Measurements from ENCODE around the gene SEPTIN12. TPM values are rescaled to one million over a fixed set of nuclear protein-coding genes. Genes with fewer than 3 reads are reported as not detected.
"Not testable (repeated sequence)": the region's sequence is repeated elsewhere in the genome, so short reads cannot be mapped to it uniquely, and the experiment has no call there.

SEPTIN12 gene
- total and polyA plus RNA-seq, 7 donors, result 0.41 TPM; not detected in 6

- Histone ChIP-seq H3K27ac (no peak overlapping the region), H3K4me1 (no peaks in the 10 kb centered on the region), H3K9me3 (no peaks in the 10 kb centered on the region), H3K27me3 (ENCODE audit: insufficient read depth in 3 of 3, low read length in 2 of 3) (no peaks in the 10 kb centered on the region), H3K4me3 (no peak overlapping the region), H3K36me3 (ENCODE audit: insufficient read depth in 1 of 2, low read depth in 1 of 2) (no peaks in the 10 kb centered on the region)
- DNase-seq (no peak), ATAC-seq (peak in 1 of 4 donors; percentile 18)
- intact Hi-C loops (cut with DNase I), result no loop called here
- WGBS, 3 donors, result 92 to 96% (median 96%) methylated on average over 8 of the region's 8 CpGs
- no peak for TF ChIP-seq CTCF (IDR thresholded peaks at IDR 0.05)
Measured at GRCh38 chr16:4787068-4787467, 1.1 kb downstream of the SEPTIN12 start.

- ATAC-seq (no peak), DNase-seq (no peak)
- H3K27me3 ChIP-seq (ENCODE audit: insufficient read depth in 3 of 3, low read length in 2 of 3), result no peaks in the 10 kb centered on the region
- no peak overlapping the region for H3K4me3 ChIP-seq
- intact Hi-C loops (cut with DNase I), result no loop called here
- no peaks in the 10 kb centered on the region for H3K9me3 ChIP-seq
- 89 to 90% (median 89%) methylated on average over 21 to 23 of the region's 23 CpGs for WGBS, 3 donors
- no peaks in the 10 kb centered on the region for H3K4me1 ChIP-seq
- TF ChIP-seq CTCF (IDR thresholded peaks at IDR 0.05), result no peak
- H3K27ac ChIP-seq, result no peak overlapping the region
- no peaks in the 10 kb centered on the region for H3K36me3 ChIP-seq (ENCODE audit: insufficient read depth in 1 of 2, low read depth in 1 of 2)
Measured at GRCh38 chr16:4785758-4786433, 2.2 kb downstream of the SEPTIN12 start.

GRCh38 chr16:4784444-4784987, 3.6 kb downstream of the SEPTIN12 start:
- H3K27me3 ChIP-seq (ENCODE audit: insufficient read depth in 3 of 3, low read length in 2 of 3); DNase-seq; ATAC-seq; intact Hi-C loops (cut with DNase I); H3K27ac ChIP-seq; H3K9me3 ChIP-seq; H3K4me3 ChIP-seq; H3K36me3 ChIP-seq (ENCODE audit: insufficient read depth in 1 of 2, low read depth in 1 of 2); H3K4me1 ChIP-seq: not testable (repeated sequence)
- WGBS, 3 donors, result 72 to 80% (median 73%) methylated on average over 14 of the region's 14 CpGs

GRCh38 chr16:4783951-4784336, 4.2 kb downstream of the SEPTIN12 start:
- Histone ChIP-seq H3K27ac (no peak overlapping the region), H3K4me1 (no peaks in the 10 kb centered on the region), H3K36me3 (ENCODE audit: insufficient read depth in 1 of 2, low read depth in 1 of 2) (no peaks in the 10 kb centered on the region), H3K4me3 (no peak overlapping the region), H3K27me3 (ENCODE audit: insufficient read depth in 3 of 3, low read length in 2 of 3) (no peaks in the 10 kb centered on the region), H3K9me3 (no peaks in the 10 kb centered on the region)
- ATAC-seq (no peak), DNase-seq (no peak)
- WGBS, 3 donors, result 61 to 68% (median 67%) methylated on average over 16 of the region's 16 CpGs
- intact Hi-C loops (cut with DNase I), result no loop called here
- no peak for TF ChIP-seq CTCF (IDR thresholded peaks at IDR 0.05)

GRCh38 chr16:4783251-4783950, 4.7 kb downstream of the SEPTIN12 start:
- H3K36me3 ChIP-seq (ENCODE audit: insufficient read depth in 1 of 2, low read depth in 1 of 2), result no peaks in the 10 kb centered on the region
- intact Hi-C loops (cut with DNase I), result no loop called here
- H3K4me1 ChIP-seq, result no peaks in the 10 kb centered on the region
- no peaks in the 10 kb centered on the region for H3K27me3 ChIP-seq (ENCODE audit: insufficient read depth in 3 of 3, low read length in 2 of 3)
- no peak overlapping the region for H3K27ac ChIP-seq
- no peak overlapping the region for H3K4me3 ChIP-seq
- no peak for ATAC-seq
- TF ChIP-seq CTCF (IDR thresholded peaks at IDR 0.05), result no peak
- 86 to 89% (median 86%) methylated on average over 23 to 25 of the region's 25 CpGs for WGBS, 3 donors
- H3K9me3 ChIP-seq, result no peaks in the 10 kb centered on the region
- DNase-seq, result no peak
